ENCODE measurements around the gene XPO1.
"Not testable (repeated sequence)": the region's sequence is repeated elsewhere in the genome, so short reads cannot be mapped to it uniquely, and the experiment has no call there.

XPO1 gene

GRCh38 chr2:61469424-61470121 is 68.6 kb downstream of the XPO1 start:
- no peak for DNase-seq (ENCODE audit: low read depth)

DNA sequence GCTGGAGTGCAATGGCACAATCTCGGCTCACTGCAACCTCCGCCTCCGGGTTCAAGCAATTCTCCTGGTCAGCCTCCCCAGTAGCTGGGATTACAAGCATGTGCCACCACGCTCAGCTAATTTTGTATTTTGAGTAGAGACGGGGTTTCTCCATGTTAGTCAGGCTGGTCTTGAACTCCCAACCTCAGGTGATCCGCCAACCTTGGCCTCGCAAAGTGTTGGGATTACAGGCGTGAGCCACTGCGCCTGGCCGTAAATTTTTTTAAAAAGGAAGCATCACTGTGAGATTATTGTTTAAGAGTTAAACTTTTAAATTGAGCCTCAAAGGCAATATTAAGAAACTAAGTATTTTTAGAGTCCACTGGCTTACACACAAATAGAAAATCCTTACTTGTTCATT is 69.9 kb downstream of the XPO1 start:
- not testable (repeated sequence) for DNase-seq (ENCODE audit: low read depth)

- no peak for DNase-seq (ENCODE audit: low read depth)
These were observed 73.1 kb downstream of the XPO1 start for GRCh38 chr2:61465045-61465444.

GRCh38 chr2:61463769-61464475 is 74.2 kb downstream of the XPO1 start:
- DNase-seq (ENCODE audit: low read depth), result no peak

GRCh38 chr2:61461404-61461803 is 76.8 kb downstream of the XPO1 start:
- DNase-seq (ENCODE audit: low read depth), result no peak

- DNase-seq (ENCODE audit: low read depth), result no peak
These were observed 78.0 kb downstream of the XPO1 start for GRCh38 chr2:61460163-61460562.

DNA sequence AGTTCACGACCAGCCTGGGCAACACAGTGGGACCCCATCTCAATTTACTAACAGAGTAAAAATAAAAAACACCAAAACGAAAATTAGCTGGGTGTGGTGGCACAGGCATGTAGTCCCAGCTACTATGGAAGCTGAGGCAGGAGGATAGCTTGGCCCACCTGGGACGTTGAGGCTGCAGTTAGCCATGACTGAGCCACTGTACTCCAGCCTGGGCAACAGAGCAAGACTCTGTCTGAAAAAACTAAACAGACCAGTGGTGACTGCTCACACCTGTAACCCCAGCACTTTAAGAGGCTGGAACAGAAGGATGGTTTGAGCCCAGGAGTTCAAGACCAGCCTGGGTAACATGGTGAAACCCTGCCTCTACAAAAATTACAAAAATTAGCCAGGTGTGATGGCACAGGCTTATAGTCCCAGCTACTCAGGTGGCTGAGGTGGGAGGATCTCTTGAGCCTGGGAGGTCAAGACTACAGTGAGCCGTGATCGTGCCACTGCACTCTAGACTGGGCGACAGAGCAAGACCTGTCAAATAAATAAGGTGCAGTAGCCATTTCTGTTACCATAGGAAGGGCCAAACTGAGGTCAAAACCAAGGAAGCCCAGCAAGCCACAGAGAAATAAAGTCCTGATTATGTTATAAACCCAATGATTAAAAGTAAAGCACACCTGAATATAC is 81.3 kb downstream of the XPO1 start:
- DNase-seq (ENCODE audit: low read depth), result no peak

DNA sequence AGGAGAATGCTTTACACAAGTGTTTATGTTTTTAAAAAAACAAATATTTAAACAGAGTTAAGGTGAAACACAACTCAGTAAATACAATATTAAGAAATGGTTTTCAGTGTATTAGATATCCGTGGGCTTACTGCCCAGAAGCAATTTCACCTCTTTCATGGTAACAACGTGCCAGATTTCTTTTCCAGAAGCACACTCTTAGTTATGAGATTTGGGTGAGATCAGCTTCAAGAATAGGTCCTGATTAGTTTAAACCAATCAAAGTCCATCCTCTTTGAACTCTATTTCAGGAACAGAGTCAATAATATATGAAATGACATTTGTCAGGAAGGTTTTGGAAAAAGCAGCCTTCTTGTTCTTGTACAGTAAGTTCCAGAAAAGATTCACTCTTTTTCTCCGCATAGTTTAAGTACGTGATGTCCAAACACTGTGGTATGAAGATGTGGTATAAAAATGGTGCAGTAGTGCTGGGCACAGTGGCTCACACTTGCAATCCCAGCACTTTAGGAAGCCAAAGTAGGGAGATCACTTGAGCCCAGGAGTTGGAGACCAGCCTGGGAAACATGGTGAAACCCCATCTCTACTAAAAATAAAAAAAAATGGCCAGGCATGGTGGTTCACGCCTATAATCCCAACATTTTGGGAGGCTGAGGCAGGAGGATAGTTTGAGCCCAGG is 81.9 kb downstream of the XPO1 start:
- no peak for DNase-seq (ENCODE audit: low read depth)

DNA sequence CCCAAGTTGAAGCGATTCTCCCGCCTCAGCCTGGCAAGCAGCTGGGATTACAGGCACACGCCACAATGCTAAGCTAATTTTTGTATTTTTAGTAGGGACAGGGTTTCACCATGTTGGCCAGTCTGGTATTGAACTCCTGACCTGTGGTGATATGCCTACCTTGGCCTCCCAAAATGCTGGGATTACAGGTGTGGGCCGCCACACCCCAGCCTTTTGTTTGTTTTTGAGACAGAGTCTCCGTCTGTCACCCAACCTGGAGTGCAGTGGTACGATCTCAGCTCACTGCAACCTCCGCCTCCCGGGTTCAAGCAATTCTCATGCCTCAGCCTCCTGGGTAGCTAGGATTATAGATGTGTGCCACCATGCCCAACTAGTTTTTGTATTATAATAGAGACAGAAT is 83.2 kb downstream of the XPO1 start:
- DNase-seq (ENCODE audit: low read depth), result not testable (repeated sequence)

GRCh38 chr2:61454383-61454782 is 83.8 kb downstream of the XPO1 start:
- no peak for DNase-seq (ENCODE audit: low read depth)

GRCh38 chr2:61452392-61452791 is 85.8 kb downstream of the XPO1 start:
- no peak for DNase-seq (ENCODE audit: low read depth)

DNA sequence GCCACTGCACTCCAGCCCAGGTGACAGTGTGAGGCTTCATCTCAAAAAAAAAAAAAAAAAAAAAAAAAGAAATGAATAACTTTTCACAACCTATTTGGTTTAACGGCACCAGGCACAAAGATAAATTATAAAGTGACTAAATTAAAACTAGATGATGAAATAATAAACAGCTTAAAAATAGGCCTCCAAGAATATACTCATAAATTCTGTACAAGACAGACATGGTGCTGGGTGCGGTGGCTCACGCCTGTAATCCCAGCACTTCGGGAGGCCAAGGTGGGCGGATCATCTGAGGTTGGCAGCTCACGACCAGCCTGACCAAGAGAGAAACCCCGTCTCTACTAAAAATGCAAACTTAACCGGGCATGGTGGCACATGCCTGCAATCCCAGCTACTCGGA is 87.0 kb downstream of the XPO1 start:
- DNase-seq (ENCODE audit: low read depth), result no peak

- DNase-seq (ENCODE audit: low read depth), result no peak
These were observed 88.0 kb downstream of the XPO1 start for GRCh38 chr2:61450144-61450543.

GRCh38 chr2:61448229-61448628 is 89.9 kb downstream of the XPO1 start:
- no peak for DNase-seq (ENCODE audit: low read depth)

DNA sequence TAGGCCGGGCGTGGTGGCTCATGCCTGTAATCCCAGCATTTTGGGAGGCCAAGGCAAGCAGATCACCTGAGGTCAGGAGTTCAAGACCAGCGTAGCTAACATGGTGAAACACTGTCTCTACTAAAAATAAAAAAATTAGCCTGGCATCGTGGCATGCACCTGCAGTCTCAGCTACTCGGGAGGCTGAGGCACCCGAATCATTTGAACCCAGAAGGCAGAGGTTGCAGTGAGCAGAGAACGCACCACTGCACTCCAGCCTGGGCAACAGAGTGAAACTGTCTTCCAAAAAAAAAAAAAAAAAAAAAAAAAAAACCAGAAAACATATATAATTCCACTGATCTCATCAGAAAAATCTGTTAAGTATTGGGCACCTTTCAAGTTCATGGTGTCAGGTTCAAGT is 91.2 kb downstream of the XPO1 start:
- DNase-seq (ENCODE audit: low read depth), result not testable (repeated sequence)

- no peak for DNase-seq (ENCODE audit: low read depth)
These were observed 94.7 kb downstream of the XPO1 start for GRCh38 chr2:61443342-61444041.

DNA sequence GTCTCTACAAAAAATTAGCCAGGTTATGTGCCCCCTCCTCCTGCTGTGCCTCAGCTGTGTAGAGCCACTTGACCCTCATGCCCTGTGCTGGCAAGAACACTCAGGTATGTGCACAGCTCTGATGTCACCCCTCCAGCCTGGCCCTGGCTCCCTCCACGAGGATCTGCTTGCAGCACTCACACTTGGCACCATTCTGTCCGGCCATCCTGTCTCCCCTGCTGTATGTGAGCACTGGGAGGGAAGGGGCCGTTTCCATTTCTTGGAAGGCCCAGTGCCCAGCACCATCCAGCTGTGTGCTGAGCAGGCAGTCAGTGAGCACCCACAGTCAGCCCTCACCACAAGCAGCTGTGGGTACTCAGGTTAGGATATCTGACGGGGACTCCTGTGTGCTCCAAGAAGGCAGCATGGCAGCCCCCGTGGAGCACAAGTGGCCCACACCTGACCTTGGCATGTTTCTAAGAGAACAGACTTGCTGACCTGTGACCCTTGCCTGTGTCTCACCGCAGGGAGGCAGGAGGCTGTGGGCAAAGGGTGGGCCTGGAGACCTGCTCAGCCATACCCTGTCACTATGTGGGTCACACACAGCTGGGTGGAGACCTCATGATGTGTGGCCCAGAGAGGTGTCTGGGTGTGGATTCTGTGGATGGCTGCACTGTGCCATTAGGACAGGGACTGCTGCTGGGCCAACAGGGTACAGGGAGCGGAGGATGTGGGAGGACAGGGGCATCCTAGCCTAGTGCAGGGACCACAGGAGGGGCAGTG is 98.7 kb downstream of the XPO1 start:
- DNase-seq (ENCODE audit: low read depth), result no peak

- DNase-seq (ENCODE audit: low read depth), result no peak
These were observed 99.5 kb downstream of the XPO1 start for GRCh38 chr2:61438670-61439069.

DNA sequence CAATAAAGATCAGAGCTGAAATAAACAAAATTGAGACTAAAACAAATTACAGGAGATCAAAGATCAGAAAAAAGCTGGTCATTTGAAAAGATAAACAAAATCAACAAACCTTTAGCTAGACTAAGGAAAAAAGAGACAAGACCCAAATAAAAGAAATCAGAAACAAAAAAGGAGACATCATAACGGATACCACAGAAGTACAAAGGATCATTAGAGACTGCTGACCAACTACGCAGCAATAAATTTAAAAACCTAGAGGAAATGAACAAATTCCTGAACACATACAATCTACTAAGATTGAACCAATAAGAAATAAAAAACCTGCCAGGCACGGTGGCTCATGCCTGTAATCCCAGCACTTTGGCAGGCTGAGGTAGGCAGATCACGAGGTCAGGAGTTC is 101.0 kb downstream of the XPO1 start:
- no peak for DNase-seq (ENCODE audit: low read depth)

- no peak for DNase-seq (ENCODE audit: low read depth)
These were observed 102.1 kb downstream of the XPO1 start for GRCh38 chr2:61436092-61436491.

GRCh38 chr2:61435291-61435690 is 102.9 kb downstream of the XPO1 start:
- DNase-seq (ENCODE audit: low read depth), result no peak

Data from T follicular helper cell (primary cell).